ENCODE data around the gene LETM1. TPM values are rescaled to one million over a fixed set of nuclear protein-coding genes. Genes with fewer than 3 reads are reported as not detected.

Gene LETM1
- total RNA-seq, 1 donor from 2014 or later = 75.1 TPM

- no peak for DNase-seq (ENCODE audit: low spot score)
Measured at GRCh38 chr4:1797298-1797860, 58.6 kb downstream of the LETM1 start.

- no peak for DNase-seq (ENCODE audit: low spot score)
Measured at GRCh38 chr4:1796486-1797204, 59.3 kb downstream of the LETM1 start.

GRCh38 chr4:1795299-1796195, 60.4 kb downstream of the LETM1 start:
- DNase-seq (ENCODE audit: low spot score) = no peak

DNA sequence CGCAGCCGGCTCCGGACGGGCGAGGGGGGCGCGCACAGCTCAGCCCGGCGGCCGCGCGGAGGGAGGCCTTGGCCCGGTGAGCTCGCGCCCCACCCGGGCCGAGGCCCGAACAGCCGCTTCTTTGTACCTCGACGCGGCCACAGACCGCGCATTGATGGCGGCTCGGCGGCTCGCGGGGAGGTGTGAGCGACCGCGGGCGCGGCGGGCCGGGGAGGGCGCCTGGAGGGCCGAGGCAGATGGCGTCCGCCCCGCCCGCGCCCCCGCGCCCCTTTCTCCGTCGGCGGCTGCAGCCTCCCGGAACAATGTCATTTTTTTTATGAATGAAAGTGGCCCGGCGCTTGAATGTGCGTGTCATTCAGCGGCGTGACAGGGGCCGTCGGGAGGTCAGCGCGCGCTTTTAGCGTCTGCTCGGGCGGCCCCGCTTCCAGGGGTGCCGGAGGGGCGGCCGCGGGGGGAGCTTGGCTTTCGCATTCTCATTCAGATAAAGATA, 61.1 kb downstream of the LETM1 start:
- no peak for DNase-seq (ENCODE audit: low spot score)

- no peak for DNase-seq (ENCODE audit: low spot score)
Measured at GRCh38 chr4:1793940-1794808, 61.8 kb downstream of the LETM1 start.

GRCh38 chr4:1793496-1793840, 62.5 kb downstream of the LETM1 start:
- DNase-seq (ENCODE audit: low spot score) = no peak

DNA sequence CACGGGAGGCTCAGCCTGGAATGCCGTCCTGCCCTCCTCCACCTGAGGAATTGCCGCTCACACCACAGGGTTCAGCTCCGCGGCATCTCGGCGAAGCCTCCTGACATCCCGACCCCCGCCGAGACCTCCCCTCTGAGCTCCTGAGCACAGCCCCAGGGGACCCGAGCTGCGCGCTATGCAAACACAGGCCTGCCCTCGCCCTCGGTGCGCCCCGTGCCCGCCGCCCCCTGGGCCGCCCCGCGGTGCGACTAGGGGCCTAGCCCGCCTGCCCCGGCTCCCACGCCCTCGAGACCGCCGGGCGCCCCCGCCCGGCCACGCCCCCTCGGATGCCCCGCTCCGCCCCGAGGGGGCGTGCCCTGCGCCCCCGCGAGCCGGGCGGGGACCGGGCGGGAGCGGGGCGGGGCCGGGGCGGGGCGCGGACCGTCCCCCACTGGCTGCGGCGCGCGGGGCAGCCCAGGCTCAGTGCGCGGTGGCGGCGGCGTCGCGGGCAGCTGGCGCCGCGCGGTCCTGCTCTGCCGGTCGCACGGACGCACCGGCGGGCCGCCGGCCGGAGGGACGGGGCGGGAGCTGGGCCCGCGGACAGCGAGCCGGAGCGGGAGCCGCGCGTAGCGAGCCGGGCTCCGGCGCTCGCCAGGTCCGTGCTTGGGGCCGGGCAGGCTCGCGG, 63.0 kb downstream of the LETM1 start, which contains the start of gene FGFR3:
Gene FGFR3 (plus strand): TSS at position 462 of the 664 bp plus-strand sequence. CDS start 642 bp downstream, outside the sequence.
- no peak for DNase-seq (ENCODE audit: low spot score)

DNA sequence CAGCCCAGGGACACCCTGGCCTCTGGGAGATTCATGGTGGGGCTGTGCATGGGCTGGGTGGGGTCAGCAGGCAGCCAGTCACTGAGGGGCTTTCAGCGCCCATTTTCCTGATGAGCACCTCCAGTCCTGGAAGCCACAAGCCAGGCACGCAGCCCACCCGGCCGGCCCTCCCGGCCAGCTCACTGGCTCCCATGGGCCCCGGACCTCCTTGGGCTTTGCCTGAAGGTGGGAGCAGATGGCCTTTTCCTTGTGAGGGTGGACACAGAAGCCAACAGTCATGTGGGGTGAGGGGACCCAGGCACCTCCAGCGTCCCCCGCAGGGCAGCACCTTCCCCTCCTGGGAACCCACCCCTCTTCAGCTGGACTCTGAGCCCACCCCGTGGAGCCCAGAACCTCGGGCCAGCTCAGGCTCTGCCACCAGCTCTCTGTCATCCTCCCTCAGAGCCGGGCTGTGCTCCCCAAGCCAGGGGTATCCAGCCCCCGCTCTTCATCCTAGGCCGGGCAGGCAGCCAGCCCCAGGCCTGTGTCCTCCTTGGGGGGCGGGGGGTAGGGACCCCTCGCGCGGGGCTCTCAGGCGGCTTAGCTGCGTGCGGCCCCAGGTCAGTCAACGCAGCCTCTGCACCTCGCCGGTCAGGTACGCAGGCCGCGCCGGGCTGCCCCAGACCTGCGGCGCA, 63.7 kb downstream of the LETM1 start:
- DNase-seq (ENCODE audit: low spot score) = no peak

DNA sequence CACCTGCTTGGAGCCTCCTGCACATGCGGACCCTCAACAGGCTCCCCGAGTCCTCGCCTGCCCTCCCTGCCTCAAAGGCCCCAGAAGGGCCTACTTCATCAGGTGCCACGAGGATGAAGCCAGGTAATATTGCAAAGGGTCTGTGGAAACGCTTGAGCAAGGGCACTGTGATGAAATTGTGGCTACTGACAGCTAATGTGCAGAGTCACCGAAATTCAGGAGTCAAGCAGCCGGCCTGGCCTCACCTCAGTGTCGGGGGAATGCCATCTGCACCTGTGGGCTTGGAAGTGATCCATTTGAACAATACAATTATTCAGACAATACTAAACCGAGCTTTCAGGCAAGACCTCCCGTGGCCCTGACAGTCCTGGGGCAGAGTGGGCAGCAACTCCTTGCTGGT, 66.0 kb downstream of the LETM1 start:
- no peak for DNase-seq (ENCODE audit: low spot score)

DNA sequence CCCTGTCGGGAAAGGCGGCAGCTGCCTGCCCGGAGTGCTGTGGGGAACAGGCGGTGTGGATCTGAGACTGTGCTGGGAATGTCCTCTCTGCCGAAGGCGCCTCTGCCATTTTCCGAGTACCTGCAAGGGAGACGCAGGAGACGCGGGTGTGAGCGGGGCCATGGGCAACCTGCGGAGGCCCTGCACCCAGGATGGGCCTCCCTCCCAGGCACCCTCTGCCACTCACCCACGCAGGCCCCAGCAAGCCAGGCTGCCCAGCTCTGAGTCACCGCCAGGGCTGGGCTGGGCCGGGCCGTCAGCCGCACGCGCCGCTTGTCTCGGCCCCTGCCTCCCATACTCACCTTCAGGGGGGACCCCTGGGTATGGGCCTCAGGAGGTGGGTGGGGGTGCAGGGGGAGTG, 66.4 kb downstream of the LETM1 start:
- no peak for DNase-seq (ENCODE audit: low spot score)

- no peak for DNase-seq (ENCODE audit: low spot score)
Measured at GRCh38 chr4:1788254-1788973, 67.5 kb downstream of the LETM1 start.

DNA sequence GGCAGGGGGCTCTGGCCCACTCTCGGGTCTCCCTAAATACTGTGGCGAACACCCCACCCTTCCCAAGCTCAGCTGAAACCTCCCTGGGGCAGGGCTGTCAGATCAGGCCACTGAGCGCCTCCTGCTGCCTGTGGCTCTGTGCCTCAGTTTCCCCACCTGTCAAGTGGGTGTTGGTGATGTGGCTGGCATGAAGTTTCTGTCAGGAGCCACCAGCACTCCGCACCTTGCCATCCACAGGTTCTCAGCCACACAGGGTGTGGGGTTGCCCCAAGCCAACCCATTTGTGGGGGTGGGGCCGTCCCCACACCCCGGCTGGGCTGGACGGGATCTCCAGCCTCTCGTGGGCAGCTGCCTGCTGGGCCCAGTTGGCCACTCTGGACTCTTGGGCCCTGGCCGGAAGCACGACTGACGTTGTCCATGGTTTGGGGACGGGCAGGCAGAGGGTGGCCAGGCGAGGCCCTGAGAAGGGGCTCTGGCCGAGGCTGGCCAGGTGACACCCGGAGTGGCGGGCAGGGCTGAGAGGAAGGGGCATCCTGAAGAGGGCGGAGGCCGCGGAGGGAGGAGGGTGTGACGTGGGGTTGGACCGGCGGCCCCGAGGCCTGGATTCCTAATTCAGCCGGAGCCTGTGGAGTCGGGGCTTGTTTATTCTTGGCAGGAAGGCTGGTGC, 68.4 kb downstream of the LETM1 start:
- DNase-seq (ENCODE audit: low spot score) = no peak

DNA sequence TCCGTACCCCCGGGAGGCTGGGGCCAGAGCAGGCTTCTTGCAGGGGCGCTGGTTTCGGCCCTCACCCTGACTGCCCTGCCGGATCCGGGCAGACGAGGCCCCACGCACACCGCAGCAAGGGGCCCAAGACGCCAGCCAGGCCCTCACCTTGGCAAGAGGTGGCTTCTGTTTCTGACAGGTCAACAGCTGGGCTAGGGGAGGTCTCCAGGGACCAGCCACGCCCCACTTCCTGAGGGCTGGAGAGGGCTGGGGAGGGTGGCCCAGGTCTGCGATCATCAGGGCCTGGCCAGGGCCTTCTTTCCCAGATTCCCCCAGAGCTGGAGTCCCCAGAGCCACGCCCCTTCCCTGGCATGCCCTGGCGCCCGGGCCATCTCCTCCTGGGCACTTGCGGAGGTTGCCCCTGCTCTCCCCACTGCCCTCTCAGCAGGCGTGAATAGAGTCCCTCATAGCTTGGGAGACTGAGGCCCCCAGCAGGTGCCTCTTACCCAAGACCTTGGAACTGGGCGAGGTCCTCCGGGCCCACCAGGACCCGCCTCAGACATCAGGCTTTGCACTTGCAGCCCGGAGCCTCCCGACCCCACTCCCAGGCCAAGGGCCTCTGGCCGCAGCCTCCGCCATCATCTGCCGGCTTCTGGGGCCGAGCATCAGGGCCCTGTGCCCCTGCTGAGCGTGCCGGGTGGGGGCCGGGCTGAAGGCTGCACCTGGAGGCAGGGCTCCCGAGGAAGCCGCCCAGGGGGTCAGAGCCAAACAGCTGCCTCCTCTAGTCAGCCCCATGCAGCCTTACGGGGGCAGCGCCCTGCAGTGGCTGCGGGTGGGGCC, 69.2 kb downstream of the LETM1 start:
- no peak for DNase-seq (ENCODE audit: low spot score)

DNA sequence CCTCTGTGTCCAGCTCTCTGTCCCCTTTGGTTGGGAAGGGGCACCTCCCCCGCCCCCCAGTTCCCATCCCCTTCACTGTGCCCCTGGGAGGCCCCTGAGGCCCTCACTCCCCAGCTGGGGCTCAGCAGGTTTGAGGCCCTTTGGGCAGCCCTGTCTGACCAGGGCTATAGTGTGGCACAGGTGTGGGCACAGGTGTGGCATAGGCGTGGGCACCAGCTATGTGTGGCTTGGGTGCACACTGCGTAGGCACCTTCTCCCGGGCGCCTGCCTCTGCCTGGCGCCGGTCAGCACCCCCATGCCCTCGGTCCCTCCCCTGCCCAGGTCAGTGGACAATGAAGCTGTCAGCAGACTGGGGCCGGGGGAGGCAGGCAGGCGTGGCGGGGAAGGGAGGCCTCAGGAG, 70.4 kb downstream of the LETM1 start:
- DNase-seq (ENCODE audit: low spot score) = no peak

DNA sequence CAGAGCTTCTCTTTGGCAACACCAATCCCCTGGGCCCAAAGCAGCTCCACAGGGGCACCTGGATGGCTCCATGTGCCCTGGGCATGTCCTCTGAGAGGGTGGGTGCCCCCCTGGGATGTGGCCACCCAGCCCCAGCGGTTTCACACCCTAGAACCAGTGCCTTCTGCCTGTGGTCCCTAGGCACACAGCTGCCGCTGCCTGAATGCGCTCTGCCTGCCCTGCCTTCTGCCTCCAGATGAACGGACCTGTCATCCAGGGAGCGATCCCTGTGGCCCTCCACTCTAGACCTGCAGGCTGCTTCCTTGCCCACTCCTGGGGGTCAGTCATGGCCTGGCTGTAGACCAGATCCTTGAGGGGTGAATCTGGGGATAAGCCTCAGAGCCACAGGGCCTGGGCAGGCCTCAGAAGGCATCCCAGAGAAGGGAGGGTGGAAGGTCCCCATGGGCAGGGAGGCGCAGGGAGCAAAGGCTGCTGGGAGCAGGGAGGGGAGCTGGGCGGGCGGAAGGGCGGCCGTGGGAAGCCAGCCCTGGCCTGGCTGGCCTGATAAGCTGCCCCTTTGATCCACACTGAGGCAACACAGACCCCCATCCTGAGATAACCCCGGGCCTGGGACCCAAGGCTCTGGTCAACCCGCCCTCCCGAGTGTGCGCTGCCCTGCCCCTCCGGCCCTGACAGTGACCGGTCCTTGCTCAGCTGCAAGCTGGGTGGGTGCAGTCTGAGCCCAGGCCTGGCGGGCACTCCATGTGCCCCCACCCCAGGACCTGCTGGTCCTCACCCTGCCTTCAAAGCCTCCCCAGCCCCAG, 71.0 kb downstream of the LETM1 start:
- no peak for DNase-seq (ENCODE audit: low spot score)

GRCh38 chr4:1784395-1784788, 71.6 kb downstream of the LETM1 start:
- no peak for DNase-seq (ENCODE audit: low spot score)

DNA sequence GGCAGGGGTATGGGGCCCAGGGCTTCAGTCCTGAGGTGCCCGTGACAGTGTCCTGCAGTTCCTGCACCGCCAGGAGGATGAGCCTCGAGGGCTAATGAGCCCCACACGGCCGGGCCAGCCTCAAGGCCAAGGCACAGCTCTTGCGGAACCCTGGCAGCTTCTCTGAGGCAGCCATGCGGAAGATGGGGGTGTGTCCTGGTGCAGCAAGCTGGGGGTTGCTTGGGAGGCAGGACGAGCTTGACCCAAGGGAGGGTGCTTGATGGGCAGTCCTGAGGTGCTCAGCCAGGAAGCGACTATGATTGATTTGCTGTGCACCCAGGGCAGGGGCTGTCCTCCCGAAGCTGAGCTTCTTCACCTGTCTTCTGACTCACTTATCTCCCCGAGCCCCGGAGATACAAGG, 72.0 kb downstream of the LETM1 start:
- DNase-seq (ENCODE audit: low spot score) = no peak

Measured in mesenteric fat pad (tissue), 1 donor.